Left colon (tissue), 2 donors: ENCODE results near the gene EXOSC5. TPM values are rescaled to one million over a fixed set of nuclear protein-coding genes. Genes with fewer than 3 reads are reported as not detected.

ENCODE experiments used
- ATAC-seq: fragments of 200-7000 bp; cut with Tn5 transposase; one replicate; pipeline ENCODE4 v1.9.1; 2020; ENCODE audit warnings: mild to moderate bottlenecking, moderate library complexity
- DNase-seq, 2 donors: peaks; one replicate each; pipeline ENCODE4 v3.0.0-alpha.2; 2020
- intact Hi-C, 2 donors: fragments of 100-400 bp; cut with DNase I in 1 of 2; cut with micrococcal nuclease in 1 of 2; formaldehyde crosslinking; loops; one replicate each; pipeline versions ENCODE4 v1.11.2 to v1.14.0; 2022; cut with DNase I, micrococcal nuclease
- total RNA-seq, 2 donors: library from RNA; stranded (reverse); fragmentation: NEBNext Ultra II Directional; extraction: Animal tissue kit (Norgen Biotek cat#: 25700); gene quantifications; one replicate each; pipeline ENCODE4 v1.2.1, GENCODE V29; 2021
- donor health status: DM: no; HTN: no; CAD: no.
- donor health status: DM: yes; HTN: yes; CAD: no.

Gene EXOSC5
- total RNA-seq, 2 donors from 2014 or later = 11.8 to 12.7 TPM

DNA sequence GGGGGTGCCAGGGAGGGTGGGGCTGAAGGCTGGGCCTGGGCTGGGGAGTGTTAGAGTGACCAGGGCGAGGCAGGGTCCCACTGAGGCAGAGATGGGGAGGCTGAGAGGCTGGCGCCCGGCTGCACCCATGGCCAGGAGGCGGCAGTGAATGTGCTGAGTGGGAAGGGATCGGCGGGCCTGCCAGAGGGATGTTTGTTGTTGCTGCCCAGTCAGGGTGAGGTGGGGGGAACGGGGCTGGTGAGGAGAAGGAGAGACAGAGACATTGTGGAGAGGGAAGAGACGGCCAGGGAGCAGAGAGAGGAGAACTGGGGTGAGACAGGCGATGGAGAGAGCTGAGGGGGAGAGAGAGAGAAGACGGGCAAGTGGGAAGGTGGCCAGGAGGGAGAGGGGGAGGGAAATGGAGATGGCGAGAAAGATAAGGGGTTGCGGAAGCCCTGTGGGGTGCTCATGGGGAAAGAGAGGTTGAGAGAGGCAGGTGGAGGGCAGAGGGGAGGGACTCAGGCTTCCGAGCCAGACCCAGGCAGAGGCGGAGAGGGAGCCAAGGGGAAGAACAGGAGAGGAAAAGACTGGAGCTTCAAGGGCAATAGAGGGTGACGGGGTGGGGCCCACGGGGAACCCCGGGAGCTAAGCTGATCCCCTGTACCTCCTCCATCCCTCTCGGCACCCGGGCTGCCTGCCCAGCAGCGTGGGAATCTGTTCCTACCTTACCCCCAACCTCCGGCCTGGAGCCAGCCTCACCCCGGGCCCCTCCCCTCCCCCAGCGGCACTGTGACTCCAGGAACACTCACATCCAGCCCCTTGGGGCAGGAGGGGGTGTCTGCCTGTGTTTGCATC is 30.7 kb upstream of the EXOSC5 start:
- DNase-seq (peak; percentile 56 to 57), ATAC-seq (peak; percentile 28)
- intact Hi-C loops = no loop called here

GRCh38 chr19:41426952-41427646 is 29.9 kb upstream of the EXOSC5 start, which contains the start of gene B3GNT8:
TSS of gene B3GNT8 (minus strand) at chr19:41427374. CDS start at chr19:41426778, 596 bp downstream.
- ATAC-seq (peak; percentile 81), DNase-seq (peak; percentile 92 to 95)
- intact Hi-C loops = no loop called here

DNA sequence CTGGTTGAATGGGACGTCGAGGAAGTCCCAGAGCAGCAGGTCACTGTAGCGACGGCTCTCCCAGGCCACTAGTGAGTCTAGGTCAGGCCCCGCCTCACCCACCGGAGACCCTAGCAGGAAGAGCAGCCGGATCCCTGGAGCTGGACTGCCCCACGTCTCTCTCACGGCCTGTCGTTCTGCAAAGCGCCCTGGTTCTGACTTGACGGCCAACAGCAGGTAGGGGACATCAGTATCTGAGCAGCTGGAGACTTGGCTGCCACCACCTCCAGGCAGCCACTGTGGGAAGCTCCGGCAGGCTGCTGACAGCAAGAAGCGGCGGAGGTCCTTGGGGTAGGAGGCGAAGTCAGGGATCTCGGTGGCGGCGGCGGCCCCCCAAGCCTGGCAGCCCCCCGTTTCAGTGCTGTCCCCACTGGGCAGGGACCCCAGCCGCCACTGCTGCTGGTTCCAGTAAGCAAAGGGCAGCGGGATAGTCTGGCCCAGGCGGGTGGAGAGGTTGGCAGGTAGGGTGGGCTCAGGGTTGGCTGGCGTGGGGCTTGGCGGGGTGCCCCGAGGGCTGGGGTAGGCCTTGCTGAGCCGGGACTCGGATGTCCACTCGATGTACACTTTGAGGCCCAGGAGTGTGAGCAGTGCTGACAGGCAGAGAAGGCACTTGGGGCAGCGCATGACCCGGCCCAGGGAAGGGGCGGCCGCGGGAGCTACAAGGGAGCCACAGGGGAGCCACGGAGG is 29.1 kb upstream of the EXOSC5 start:
- intact Hi-C loops = no loop called here
- ATAC-seq = peak; percentile 19
- DNase-seq = peak in 1 of 2 donors; percentile 44

DNA sequence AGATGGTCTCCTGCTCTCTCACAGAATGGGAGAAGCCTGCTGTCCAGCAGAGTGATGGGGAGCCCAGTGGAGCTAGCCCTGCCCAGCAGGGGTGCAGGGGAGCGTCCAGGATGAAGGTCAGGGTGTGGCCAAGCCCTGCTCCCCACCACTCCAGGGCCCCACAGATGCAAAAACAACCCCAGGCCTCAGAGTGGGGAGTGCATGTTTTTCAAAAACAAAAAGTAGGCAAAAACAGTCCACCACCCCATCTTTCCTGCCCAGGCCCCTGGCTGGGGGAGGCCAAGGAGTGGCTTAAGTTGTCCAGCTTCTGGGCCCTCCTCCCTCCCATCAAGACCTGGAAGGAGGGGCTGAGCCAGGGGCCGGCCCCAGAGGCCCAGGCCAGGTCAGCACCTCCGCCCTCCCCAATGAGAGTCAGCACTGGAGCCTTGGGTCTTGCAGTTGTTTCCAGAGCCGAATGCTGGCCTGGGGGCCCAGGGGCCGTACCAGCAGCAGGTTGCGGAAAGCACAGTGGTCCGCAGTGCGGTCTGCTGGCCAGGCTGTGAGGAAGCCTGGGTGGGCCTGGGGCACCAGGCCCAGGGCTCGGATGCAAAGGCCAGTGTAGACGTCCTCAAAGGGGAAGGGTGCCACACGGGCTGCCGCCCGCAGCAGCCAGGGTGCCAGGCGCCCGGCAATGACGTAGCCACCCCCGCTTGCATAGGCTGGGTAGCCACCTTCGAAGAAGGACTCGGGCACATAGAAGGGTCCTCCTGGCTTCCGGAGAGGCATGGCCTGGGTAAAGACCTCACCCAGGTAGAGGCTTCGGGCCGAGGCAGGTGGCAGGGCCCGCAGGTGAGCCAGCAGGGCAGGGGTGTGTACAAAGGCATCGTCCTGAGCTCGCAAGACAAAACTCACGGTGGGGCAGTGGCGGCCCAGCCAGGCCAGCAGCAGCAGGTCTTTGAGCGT is 28.3 kb upstream of the EXOSC5 start:
- peak in 1 of 2 donors; percentile 49 for DNase-seq
- intact Hi-C loops = no loop called here
- peak; percentile 1 for ATAC-seq

DNA sequence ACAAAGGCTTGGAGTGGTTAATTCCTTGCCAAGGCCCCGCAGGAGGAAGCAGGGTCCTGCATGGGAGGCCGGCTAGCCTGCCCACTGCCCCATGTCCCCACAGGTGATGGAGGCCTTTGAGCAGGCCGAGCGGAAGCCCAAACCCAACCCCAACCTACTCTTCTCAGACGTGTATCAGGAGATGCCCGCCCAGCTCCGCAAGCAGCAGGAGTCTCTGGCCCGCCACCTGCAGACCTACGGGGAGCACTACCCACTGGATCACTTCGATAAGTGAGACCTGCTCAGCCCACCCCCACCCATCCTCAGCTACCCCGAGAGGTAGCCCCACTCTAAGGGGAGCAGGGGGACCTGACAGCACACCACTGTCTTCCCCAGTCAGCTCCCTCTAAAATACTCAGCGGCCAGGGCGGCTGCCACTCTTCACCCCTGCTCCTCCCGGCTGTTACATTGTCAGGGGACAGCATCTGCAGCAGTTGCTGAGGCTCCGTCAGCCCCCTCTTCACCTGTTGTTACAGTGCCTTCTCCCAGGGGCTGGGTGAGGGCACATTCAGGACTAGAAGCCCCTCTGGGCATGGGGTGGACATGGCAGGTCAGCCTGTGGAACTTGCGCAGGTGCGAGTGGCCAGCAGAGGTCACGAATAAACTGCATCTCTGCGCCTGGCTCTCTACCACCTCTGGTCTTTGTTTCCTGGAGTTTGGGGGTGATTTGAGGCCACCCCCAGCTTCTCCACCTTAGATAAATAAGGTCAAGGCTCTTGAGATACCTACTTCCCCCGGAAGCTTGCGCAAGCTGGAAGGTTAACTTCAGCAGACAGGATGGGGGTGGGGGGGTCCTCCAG is 27.4 kb upstream of the EXOSC5 start:
- intact Hi-C loops = no loop called here
- no peak for ATAC-seq
- DNase-seq = peak in 1 of 2 donors; percentile 49

GRCh38 chr19:41422955-41423354 is 25.8 kb upstream of the EXOSC5 start:
- intact Hi-C loops = no loop called here
- ATAC-seq (no peak), DNase-seq (no peak)

DNA sequence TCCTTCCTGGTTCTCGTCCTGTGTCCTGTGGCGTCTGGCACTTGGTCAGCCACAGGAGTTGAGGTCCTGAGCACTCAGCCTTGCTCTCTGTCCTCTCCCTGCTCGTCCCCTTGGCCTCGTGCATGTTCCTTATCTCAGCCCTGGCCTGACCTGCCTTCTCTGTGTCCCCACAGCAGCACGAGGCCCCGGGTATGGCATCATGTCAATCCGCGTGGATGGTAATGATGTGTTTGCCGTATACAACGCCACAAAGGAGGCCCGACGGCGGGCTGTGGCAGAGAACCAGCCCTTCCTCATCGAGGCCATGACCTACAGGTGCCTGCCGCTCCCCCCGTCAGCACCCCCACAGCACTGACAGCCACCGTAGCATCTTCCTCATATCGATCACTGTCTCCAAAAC is 25.3 kb upstream of the EXOSC5 start:
- no peak for DNase-seq
- ATAC-seq = no peak
- intact Hi-C loops = no loop called here

DNA sequence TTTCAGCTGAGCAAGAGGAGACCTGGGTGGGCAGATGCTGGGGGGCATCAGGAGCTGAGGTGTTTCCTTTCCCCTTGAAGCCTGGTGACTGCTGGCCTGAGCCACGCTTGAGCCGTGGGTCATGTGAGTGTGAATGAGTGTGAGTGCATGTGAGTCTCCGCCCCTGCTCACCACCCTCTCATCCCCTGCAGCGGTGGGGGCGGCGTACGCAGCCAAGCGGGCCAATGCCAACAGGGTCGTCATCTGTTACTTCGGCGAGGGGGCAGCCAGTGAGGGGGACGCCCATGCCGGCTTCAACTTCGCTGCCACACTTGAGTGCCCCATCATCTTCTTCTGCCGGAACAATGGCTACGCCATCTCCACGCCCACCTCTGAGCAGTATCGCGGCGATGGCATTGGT is 24.8 kb upstream of the EXOSC5 start:
- DNase-seq (no peak), ATAC-seq (no peak)
- intact Hi-C loops = no loop called here

- peak; percentile 70 for ATAC-seq
- peak; percentile 76 to 78 for DNase-seq
- intact Hi-C loops = no loop called here
These were observed 24.2 kb upstream of the EXOSC5 start for GRCh38 chr19:41421314-41421713.

GRCh38 chr19:41420101-41420880 is 23.1 kb upstream of the EXOSC5 start:
- DNase-seq (no peak), ATAC-seq (no peak)
- intact Hi-C loops = no loop called here

GRCh38 chr19:41416194-41416674 is 19.1 kb upstream of the EXOSC5 start:
- ATAC-seq = peak; percentile 91
- intact Hi-C loops = no loop called here
- peak; percentile 90 to 96 for DNase-seq

- DNase-seq (peak in 1 of 2 donors; percentile 40), ATAC-seq (peak; percentile 13)
- intact Hi-C loops = no loop called here
These were observed 18.0 kb upstream of the EXOSC5 start for GRCh38 chr19:41415154-41415571.

DNA sequence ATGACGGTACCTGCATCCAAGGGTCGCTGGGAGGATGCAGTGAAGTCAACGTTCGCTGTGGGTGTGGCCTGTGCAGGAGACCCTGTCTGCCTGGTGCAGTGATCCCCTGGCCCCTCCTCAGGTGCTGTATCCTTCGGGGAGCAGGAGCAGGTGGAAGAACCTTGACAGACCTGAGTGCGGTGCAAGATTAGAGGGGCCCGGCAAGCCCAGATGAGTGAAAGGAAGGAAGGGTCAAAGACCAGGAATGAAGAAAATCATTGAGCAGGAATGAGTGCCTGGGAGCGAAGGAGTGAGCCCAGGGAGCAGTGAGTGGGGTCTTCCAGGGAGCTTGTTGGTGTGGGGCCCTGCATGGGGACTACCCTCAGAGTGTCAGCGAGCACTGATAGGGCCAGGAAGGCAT is 17.3 kb upstream of the EXOSC5 start:
- ATAC-seq = no peak
- DNase-seq = no peak
- intact Hi-C loops = no loop called here

DNA sequence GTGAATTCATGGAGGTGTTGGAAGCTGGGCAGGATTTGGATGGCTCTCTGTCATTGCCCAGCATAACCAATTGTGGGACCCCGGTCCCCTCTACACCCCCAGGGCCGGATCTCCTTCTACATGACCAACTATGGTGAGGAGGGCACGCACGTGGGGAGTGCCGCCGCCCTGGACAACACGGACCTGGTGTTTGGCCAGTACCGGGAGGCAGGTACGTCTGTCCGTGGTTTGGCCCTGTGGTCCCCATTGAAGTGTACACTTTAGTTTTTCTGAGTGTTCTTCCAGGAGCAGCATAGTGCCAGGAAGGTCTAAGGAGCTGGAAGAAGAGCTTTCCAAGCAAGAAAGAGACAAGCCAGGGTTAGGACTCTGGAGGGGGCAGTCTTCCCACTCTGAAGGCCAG is 16.8 kb upstream of the EXOSC5 start:
- intact Hi-C loops = no loop called here
- ATAC-seq = no peak
- DNase-seq = no peak

DNA sequence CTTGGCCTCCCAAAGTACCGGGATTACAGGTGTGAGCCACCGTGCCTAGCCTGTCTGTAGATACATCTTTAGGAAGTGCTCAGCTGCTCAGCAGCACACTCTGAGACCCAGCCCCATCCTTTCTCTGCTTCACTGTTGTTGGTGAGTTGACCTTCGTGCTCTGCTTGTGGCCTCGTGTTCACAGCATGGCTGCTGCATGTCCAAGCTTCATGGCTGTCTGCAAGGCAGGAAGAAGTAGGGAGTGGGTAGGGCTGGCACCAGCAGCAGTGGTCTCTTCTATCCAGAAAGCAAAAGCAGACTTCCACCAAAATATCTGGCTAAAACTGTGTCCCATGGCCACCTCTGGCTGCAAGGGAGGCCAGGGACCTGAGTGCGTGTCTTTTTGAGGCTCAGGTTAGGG is 15.8 kb upstream of the EXOSC5 start:
- intact Hi-C loops = no loop called here
- ATAC-seq (no peak), DNase-seq (no peak)

- intact Hi-C loops = no loop called here
- no peak for DNase-seq
- no peak for ATAC-seq
These were observed 14.8 kb upstream of the EXOSC5 start for GRCh38 chr19:41411968-41412265.
